GM18505 (cell line): Measurements from ENCODE around the gene ERC2.
"Not testable (repeated sequence)": the region's sequence is repeated elsewhere in the genome, so short reads cannot be mapped to it uniquely, and the experiment has no call there.

ENCODE experiments used
- ATAC-seq: cut with Tn5 transposase; IDR thresholded peaks from one replicate; pipeline ENCODE4 v1.9.1; 2021; ENCODE audit not compliant: unreplicated experiment
- POLR2A ChIP-seq: IDR thresholded peaks from 4 replicates; pipeline ENCODE4 v1.6.1; 2011; ENCODE audit warnings: borderline replicate concordance; ENCODE audit not compliant: insufficient read depth, insufficient read length; ENCODE audit errors: extremely low read depth

Gene ERC2

DNA sequence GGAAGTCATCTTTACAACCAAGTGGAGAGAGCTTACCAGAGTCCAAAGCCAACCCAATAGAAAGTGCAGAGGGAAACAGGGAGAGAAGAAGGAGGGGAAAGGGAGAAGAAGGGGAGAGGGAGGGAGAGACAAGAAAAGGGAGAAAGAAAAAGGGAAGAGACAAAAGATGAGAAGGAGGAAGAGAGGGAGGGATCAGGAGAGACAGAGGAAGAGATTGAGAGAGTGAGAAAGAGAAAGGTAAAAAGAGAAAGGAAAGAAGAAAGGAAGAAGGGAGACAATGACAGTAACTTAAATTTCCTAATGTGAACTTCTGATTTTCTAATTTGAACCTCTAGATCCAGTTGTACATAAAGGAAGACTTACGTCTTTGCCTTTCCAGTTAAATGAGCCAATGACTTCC, 960.5 kb downstream of the ERC2 start:
- ATAC-seq: no peak
- no peak for TF ChIP-seq POLR2A

GRCh38 chr3:55505776-55506175, 962.5 kb downstream of the ERC2 start:
- no peak for ATAC-seq
- no peak for TF ChIP-seq POLR2A

DNA sequence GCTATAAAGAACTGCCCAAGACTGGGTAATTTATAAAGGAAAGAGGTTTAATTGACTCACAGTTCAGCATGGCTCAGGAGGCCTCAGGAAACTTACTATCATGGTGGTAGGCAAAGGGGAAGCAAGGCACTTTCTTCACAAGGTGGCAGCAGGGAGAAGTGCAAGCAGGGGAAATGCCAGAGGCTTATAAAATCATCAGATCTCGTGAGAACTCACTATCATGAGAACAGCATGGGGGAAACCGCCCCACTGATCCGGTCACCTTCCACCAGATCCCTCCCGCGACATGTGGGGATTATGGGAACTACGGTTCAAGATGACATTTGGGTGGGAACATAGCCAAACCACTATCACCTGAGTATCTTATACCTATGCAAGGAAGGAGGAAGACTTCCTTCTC, 963.2 kb downstream of the ERC2 start:
- not testable (repeated sequence) for ATAC-seq

DNA sequence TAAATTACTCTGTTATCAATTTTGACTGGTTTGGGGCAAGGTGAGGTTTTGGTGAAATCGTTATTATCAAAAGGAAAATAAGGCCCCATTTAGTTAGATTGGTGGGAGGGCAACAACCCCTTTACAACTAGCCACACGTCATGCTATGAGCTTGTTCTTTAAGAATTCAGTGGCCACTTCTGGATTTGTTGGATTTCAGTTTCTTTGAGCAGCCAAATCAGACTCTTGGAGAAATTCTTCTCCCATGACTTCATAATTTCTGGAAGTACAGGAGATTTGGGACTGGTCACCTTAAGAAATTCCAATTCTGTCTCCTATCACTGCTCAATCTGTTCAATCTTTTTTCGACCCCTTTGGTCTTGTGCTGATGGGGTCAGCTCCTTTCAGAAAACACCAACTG, 966.4 kb downstream of the ERC2 start:
- no peak for TF ChIP-seq POLR2A
- ATAC-seq: no peak

DNA sequence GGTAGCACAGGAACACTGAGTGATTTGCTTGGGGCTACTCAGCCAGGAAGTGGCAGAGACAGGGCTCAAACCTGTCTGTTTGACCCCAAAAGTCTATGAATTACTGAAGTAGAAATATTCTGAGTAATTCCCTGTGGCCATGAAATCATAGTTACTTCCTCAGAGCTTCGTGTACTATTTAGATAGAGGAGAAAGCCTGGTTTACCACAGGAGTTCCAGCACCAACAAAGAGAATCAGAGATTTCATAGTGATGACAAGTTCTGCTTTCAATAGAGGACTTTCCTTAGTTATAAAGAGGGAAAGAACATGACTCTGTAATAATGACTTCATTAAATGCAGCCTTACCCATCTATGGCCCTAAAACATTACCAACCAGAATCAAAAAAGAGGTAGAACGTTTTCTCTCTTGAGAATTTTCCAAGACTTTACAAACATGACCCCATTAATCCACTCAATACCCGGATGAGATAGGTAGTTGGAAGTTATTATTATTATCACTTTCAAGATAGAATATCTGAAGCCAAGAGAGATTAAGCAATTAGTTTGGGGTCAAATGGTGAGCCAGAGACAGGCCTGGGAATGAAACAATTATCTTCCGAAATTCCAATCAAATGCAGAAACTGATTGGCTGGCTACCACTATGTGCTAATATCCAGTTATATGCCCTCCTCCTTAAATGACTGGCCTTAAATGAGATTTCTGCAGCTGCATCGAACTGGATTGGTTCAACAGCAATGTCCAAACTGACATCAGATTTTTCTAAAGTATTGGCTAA, 967.5 kb downstream of the ERC2 start:
- no peak for TF ChIP-seq POLR2A
- ATAC-seq: no peak

DNA sequence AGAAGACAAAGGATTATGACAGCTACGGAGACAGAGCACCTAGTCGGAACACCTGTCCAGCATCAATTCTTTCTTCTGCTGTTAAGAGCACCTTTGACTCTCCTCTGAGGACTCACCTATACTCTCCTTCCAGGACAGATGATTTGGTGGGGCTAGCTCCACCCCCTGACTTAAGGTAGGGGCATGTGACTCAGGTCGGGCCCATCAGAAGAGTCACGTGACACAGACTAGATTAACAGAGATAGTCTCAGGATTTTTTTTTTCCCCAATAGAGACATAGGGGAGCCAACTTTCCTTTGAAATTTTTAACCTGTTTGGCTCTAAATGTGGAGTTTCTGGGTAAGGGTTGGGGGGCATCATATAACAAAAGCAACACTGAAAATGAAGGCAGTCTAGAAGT, 969.7 kb downstream of the ERC2 start:
- no peak for ATAC-seq
- no peak for TF ChIP-seq POLR2A

DNA sequence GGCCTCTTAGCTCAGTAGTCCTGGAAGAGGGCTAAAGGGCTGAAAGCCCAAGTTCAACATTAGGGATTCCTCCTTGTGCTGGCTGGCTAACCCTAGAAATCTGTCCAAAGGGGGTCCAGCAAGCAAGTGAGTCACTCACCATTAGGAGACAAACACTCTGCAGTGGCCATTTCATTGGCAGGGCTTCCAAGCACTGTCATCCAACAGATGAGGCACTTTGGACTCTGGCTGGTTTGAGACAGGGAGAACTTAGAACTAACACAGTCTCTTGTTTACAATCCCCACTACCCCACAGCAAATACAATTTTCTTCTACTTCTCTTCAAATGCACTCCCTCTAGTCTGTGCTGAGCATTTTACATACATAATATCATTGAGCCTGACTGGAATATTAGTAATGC, 971.0 kb downstream of the ERC2 start:
- TF ChIP-seq POLR2A: no peak

GRCh38 chr3:55494976-55495375, 973.3 kb downstream of the ERC2 start:
- no peak for ATAC-seq
- TF ChIP-seq POLR2A: no peak

More for the DNA sequence above, 971.0 kb downstream of the ERC2 start:
- no peak for ATAC-seq

GRCh38 chr3:55492976-55493375, 975.3 kb downstream of the ERC2 start:
- TF ChIP-seq POLR2A: no peak
- no peak for ATAC-seq

GRCh38 chr3:55491296-55491816, 976.9 kb downstream of the ERC2 start:
- no peak for ATAC-seq
- no peak for TF ChIP-seq POLR2A

GRCh38 chr3:55490276-55490913, 977.9 kb downstream of the ERC2 start:
- TF ChIP-seq POLR2A: no peak
- ATAC-seq: no peak

GRCh38 chr3:55489798-55490132, 978.5 kb downstream of the ERC2 start:
- ATAC-seq: no peak
- TF ChIP-seq POLR2A: no peak

- TF ChIP-seq POLR2A: no peak
- ATAC-seq: no peak
These were observed 979.7 kb downstream of the ERC2 start for GRCh38 chr3:55488398-55489055.

DNA sequence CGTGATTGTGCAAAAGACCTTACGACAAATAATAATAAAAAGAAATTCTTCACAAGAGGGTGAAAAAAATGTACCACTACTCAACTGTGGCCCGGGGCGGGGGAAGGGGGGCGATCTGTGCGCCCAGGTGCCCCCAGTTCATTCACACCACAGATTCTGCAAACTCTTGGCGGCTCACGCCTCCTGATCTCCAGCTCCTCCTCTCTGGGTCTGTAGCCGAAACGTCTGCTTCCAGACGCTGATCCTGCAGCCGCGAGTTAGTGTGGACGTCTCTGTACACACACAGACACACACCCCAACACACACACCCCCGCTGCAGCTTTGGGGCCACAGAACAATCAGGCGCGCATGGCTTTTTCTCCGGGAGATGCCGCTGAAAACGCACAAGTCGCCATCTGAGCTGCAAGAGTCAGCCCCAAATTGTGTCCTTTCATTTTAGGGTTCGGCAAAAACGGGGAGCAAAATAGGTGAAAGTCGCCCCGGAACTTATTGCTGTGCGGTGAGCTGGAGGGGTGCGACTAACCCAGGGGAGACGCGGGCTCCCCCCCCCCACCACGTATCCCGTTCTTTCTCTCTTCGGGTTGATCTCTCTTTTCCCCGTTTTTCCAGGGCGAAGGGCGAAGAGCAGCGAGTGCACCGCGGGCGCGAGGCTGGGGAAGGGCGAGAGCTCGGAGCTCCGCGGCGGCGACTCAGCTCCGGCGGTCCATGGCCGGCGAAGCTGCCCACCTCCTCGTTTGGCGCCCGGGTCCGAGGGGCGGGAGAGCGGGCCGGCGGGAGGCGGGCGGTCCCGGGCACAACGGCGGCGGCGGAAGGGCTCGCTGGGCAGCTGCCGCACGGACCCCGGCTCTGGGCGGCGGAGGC, 980.7 kb downstream of the ERC2 start:
- ATAC-seq: no peak

More for the DNA sequence above, 980.7 kb downstream of the ERC2 start:
- no peak for TF ChIP-seq POLR2A
